ENCODE results near the gene ZNF821. TPM values are rescaled to one million over a fixed set of nuclear protein-coding genes. Genes with fewer than 3 reads are reported as not detected.
"Not testable (repeated sequence)": the region's sequence is repeated elsewhere in the genome, so short reads cannot be mapped to it uniquely, and the experiment has no call there.

ZNF821 gene
- total RNA-seq, 1 donor from 2014 or later, result 1.7 TPM

DNA sequence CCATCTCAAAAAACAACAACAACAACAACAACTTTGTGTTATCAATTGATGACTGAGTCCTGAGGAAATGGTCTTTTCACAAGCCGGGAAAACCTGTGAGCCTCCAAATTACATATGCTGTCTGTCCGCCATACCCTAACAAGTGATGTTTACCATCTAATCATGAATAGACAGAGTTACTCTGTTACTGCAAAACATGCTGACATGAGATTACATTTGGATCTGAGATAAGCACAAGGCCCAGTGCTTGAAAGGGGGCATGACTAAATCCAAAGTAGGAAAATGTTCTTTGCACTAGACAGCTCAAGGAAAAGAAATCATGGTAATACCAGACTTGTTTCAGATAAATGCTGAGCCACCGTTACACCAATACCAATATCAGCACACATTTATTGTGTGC is 46.8 kb downstream of the ZNF821 start:
- DNase-seq (no peak), ATAC-seq (ENCODE audit: poor library complexity) (no peak)
- intact Hi-C loops (cut with DNase I), result no loop called here

DNA sequence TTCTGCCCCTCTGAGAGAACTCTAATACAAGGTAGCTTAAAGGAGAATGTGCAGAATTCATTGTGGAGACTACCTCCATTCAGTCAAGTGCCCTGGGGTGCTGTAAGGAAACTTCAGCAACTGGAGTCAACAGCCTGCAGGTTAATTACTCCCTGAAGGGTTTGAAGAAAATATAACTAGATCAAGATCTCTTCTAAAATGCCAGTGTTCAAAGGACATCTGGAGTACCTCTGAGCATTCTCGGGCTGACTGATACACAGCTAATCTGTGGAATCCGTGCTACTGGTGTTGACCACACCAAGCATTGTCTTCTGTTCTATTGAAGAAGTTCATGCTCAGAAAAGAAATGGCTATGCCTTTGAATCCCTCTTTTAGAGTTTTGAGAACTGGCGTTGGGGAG is 49.7 kb downstream of the ZNF821 start:
- no peak for DNase-seq
- intact Hi-C loops (cut with DNase I), result no loop called here
- ATAC-seq (ENCODE audit: poor library complexity), result no peak

DNA sequence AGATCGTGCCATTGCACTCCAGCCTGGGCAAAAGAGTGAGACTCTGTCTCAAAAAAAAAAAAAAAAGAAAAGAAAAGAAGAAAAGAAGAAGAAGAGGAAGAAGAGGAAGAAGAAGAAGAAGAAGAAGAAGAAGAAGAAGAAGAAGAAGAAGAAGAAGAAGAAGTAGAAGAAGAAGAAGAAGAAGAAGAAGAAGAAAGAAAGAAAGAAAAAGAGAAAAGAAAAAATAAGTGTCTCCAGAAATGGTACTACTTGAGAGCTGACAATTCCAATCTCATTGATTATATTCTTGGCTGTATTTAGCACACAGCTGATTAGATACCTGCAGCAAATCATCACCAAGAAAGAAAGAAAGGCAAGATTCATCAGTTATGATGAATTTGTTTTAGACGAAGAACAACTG is 51.9 kb downstream of the ZNF821 start:
- intact Hi-C loops (cut with DNase I); DNase-seq; ATAC-seq (ENCODE audit: poor library complexity): not testable (repeated sequence)

DNA sequence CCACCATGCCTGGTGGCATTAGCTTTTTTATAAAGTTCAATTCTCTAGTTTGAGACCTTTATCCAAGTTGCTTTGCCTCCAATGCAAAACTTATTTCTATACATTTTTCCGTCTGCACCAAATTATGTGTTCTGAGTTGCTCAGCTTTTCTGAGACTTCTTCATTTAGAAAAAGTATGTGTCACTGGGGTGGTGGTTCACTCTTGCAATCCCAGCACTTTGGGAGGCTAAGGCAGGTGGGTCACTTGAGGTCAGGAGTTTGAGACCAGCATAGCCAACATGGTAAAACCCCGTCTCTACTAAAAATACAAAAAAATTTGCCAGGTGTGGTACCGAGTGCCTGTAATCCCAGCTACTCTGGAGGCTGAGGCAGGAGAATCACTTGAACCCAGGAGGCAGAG is 52.3 kb downstream of the ZNF821 start:
- intact Hi-C loops (cut with DNase I); ATAC-seq (ENCODE audit: poor library complexity); DNase-seq: not testable (repeated sequence)

DNA sequence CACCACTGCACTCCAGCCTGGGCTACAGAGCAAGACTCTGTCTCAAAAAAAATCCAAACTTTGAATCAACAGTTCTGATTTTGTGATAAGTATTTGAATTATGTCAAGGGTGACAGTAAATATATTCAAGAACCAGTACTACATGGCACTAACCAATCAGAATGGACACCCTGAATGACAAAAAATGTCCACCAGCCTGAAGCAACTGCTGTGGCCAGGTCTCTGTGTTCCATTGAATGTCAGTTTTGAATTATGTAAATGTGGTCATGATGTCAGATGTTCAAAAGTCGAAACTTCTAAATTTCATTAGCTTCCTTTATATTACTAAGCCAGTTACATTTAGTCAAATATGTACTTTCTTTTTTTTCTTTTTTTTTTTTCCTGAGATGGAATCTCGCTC is 53.6 kb downstream of the ZNF821 start:
- DNase-seq (no peak), ATAC-seq (ENCODE audit: poor library complexity) (no peak)
- intact Hi-C loops (cut with DNase I), result no loop called here

DNA sequence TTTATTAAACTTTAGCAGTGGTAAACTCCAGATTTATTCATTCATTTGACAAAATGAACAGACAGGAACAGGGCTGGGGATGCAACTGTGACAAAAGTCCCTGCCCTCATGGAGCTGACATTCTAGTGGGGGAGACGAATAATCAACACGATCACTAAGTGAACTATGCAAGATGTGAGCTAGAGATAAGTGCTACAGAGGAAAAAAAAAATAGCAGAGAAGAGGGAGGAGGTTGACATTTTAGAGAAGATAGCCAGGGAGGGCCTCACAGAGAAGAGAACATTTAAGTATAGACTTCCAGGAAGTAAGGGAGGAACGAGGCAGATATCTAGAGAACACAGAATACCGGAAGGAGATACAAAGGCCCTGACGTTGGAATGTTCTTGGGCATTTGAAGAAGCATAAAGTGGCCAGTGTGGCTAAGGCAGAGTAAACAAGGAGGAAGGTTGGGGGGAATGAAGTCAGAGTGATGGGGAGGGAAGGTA is 57.4 kb downstream of the ZNF821 start:
- DNase-seq (no peak), ATAC-seq (ENCODE audit: poor library complexity) (no peak)
- intact Hi-C loops (cut with DNase I), result no loop called here

DNA sequence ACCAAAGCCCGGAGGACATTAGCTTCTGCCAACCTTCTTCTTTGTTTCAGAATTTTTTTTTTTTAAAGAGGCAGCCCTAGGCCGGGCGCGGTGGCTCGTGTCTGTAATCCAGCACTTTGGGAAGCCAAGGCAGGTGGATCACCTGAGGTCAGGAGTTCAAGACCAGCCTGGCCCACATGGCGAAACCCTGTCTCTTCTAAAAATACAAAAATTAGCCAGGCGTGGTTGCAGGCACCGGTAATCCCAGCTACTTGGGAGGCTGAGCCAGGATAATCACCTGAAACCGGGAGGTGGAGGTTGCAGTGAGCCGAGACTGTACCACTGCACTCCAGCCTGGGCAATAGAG is 66.9 kb downstream of the ZNF821 start:
- intact Hi-C loops (cut with DNase I), result not testable (repeated sequence)
- ATAC-seq (ENCODE audit: poor library complexity) (peak; percentile 6), DNase-seq (peak; percentile 30)

DNA sequence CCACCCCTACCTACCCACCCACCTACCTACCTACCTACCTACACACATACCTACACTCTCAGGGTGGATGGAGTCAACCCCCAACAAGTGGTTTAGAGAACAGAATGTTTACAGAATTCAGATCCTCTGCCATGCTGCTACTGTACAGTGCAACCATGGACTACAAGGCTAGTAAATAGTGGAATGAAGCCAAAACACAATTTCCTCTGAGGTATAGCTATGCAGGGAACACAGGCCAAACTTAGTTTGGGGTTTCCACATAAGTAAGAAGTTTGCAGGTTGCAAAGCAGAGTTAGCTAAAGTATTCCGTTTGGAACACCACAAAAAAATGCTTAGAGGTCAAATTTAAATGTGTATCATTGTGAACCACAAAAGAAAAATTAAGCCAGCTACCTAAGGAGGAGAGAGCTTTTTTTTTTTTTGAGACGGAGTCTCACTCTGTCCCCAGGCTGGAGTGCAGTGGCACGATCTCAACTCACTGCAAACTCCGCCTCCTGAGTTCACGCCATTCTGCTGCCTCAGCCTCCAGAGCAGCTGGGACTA is 72.7 kb downstream of the ZNF821 start:
- intact Hi-C loops (cut with DNase I), result no loop called here
- ATAC-seq (ENCODE audit: poor library complexity) (no peak), DNase-seq (peak; percentile 23)

DNA sequence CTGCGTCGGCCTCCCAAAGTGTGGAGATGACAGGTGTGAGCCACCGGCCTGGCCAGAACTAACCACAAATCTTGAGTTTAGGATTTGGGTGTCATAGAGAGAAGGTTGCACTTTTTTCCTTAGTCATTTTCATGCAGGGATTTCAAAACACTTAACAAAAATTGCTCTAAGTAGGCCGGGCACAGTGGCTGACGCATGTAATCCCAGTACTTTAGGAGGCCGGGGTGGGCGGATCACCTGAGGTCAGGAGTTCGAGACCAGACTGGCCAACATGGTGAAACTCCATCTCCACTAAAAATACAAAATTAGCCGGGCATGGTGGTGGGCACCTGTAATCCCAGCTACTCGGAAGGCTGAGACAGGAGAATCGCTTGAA is 73.8 kb downstream of the ZNF821 start:
- peak; percentile 26 for DNase-seq
- intact Hi-C loops (cut with DNase I), result not testable (repeated sequence)

More for the DNA sequence above, 73.8 kb downstream of the ZNF821 start:
- ATAC-seq (ENCODE audit: poor library complexity), result not testable (repeated sequence)

Other genes starting within 250 kb of the ZNF821 start
- 1.5 TPM for gene PHLPP2, start 159.5 kb downstream of the ZNF821 start, total RNA-seq
- gene AP1G1, start 75.3 kb downstream of the ZNF821 start, total RNA-seq, result 27.2 TPM
- gene ATXN1L, start 38.2 kb downstream of the ZNF821 start, total RNA-seq, result 13.4 TPM
- 113 TPM for gene IST1, start 11.3 kb upstream of the ZNF821 start, total RNA-seq
- 0.03 TPM for gene PKD1L3, start 116.2 kb upstream of the ZNF821 start, total RNA-seq
- gene DHODH, start 124.6 kb upstream of the ZNF821 start, total RNA-seq, result 8.3 TPM
- 6.4 TPM for gene HP, start 170.3 kb upstream of the ZNF821 start, total RNA-seq
- gene HPR, start 179.0 kb upstream of the ZNF821 start, total RNA-seq, result 87.8 TPM
- 6.9 TPM for gene TXNL4B, start 209.4 kb upstream of the ZNF821 start, total RNA-seq
- gene DHX38, start 209.7 kb upstream of the ZNF821 start, total RNA-seq, result 38.1 TPM

All from Right ventricle myocardium superior (tissue), 1 donor.